ENCODE data around the gene TIA1.
"Not testable (repeated sequence)": the region's sequence is repeated elsewhere in the genome, so short reads cannot be mapped to it uniquely, and the experiment has no call there.

TIA1 gene

DNA sequence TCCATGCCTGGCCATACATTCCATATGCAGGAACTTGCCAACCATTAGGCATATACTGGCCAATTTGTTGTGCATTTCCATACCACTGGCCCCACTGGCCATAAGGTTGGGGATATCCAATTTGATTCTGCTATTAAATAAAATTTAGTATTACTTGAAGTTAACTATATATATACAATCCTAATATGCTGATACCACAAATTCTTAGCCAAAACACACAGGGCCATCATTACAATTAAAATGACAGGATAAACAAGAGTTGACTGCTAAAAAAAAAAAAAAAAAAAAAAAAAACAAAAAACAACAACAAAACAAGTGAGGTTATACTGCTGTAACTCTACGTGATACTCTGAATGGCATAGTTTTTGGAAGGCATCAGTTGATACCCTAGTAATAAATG is 34.1 kb downstream of the TIA1 start:
- no peak for DNase-seq

DNA sequence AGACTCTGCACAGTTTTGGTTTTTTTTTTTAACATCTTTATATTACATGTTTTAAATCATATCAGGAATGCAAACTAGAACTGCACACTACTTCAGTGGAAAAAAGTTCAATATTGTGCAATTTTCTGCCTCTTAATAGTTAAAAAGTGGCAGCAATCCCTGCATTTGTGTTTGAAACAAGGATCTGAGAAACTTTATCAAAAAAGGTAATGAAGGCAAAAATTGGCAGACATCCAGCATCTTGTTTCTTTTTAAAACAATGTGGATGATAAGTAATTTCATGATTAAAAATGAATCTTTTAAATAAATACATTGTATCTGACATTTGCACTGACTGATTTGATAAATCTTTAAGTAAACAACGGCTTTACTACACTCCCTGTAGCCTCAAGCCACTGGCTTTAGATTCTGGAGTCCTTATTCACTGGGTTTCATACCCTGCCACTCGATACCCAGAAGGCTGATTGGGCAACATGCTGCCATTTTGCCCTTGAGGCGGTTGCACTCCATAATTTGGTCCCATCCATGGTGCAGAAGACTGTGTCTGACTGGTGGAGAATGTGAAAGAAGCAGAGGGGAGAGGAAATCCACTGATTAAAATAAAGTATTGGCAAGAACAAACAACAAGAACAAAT is 36.0 kb downstream of the TIA1 start:
- DNase-seq: no peak

DNA sequence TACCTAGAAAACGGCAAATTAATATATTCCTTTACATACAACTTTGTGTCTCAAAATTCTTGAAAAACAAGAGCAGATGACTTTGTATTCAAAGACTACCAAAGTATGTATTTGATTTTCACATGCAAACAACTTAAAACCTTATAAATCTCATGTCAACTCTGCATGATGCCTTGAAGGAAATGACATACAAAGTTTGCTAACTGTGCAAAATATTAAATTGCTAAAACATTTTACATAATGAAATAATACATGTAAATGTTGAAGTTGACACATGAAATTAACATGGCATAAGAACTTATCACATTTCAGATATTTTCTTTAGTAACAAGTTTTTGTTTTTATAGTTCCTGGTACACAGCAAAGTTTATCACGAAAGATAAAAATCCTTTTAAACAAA is 36.8 kb downstream of the TIA1 start:
- DNase-seq: no peak

DNA sequence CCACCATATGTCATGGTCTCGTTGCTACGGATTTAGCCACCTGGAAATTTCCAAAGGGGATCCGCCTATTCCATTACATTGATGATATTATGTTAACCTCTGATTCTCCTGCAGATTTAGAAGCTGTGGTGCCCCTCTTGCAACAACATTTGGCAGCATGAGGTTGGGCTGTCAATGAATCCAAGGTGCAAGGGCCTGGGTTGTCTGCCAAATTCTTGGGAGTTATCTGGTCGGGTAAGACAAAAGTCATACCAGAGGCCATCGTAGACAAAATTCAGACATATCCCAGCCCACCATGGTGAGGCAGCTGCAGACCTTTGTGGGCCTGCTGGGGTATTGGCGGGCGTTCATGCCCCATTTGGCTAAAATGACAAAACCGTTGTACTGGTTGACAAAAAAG is 44.0 kb downstream of the TIA1 start:
- no peak for DNase-seq

DNA sequence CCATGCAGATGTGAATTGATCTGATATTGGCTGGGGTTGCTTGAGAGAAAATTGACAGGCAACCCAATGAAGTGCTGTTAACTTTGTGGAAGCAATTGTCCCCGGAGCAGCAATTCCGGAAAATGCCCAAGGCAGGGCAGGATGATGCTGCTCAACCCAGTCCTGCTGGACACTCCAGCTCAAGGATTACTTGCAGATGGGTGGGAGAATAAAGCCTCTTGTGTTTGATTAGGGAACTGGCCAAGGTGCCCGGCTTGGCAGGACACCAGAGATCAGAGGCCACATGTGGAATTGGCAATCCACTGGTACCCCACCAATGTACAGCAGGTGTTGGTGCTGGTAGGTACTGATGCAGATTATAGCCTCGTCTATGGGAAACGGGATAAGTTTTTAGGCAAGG is 45.3 kb downstream of the TIA1 start:
- no peak for DNase-seq

DNA sequence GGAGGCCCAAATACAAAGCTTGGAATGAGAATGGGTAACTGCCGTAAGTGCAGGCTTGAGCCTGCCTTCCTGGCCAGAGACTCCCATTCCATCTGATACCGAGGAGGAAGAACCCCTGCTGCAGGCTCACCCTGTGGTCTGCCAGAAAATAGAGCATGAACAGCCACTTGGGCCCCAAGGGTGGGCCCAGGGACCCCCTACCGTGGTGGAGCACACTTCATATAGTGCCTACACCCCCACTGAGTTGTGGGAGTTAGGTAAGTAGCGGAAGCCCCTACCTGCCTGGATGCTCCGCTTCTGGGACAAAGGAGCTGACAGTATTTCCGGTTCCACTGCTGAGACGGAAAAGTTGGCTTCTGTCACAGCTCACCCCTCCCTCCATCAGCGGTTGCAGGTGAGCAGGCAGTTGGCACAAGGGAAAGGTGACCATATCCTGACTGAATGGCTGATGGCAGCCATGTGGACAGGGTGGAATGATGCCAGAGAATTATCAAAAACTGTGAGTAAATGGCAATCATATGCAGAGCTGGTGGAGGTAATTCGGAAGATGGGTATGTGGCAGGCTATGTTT is 46.1 kb downstream of the TIA1 start:
- DNase-seq: no peak

DNA sequence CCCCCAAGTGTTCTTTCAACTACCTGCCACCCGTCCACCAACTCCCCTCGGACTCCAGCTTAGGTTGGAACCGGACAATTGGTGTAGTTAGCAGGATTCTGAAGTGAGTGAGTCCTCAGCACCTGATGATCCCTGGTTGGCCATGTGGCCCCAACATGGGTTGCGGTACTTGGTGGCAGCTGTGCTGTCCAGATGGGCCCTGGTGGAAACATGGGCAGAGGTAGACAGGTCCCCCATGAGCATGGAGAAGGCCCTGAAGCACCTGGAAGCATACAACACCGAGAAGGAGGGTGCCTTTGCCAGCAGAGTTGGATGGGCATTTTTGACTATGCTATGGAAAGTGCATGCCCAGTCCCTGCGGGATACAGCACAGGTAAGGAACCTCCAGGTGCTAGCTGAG is 46.6 kb downstream of the TIA1 start:
- no peak for DNase-seq

DNA sequence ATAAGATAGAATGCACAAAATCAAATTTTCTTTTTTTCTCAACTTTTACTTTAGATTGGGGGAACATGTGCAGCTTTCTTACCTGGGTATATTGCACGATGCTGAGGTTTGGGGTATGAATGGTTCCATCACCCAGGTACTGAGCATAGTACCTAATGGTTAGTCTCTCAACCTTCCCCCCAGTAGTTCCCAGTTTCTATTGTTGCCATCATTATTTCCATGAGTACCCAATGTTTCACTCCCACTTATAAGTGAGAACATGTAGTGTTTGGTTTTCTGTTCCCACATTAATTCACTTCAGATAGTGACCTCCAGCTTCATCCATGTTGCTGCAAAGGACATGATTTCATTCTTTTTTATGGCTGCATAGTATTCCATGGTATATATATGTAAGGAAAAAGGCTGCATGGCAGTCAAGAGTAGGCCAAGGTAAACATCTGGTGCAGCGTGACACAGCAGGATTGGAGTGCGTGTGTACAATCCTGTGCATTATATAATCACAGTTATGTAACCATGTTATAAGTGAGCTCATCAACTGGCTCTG is 47.1 kb downstream of the TIA1 start:
- DNase-seq: no peak

DNA sequence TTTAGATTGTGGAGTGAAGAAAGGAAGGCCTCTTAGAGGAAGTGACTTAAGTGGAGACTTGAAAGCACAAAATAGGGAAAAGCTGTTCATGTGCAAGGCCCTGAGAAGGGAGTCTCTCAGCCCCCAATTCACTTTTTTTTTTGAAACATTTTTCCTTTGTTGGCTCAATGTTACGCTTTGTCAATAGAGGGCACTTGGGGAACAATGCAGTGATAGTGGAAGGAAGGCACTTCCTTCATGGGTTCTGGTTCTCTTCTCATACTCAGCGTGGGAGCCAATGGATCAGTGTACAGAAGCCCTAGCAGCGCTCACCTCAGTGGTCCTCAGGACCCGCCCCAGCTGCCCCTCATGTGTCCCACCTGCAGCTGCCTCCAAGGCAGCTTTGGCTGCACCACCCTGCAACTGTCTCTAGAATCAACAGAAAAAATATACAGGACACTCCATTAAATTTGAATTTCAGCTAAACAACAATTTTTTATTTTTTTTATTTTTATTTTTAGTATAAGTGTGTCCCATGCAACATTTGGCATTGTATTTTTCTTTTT is 49.0 kb downstream of the TIA1 start:
- DNase-seq: no peak

DNA sequence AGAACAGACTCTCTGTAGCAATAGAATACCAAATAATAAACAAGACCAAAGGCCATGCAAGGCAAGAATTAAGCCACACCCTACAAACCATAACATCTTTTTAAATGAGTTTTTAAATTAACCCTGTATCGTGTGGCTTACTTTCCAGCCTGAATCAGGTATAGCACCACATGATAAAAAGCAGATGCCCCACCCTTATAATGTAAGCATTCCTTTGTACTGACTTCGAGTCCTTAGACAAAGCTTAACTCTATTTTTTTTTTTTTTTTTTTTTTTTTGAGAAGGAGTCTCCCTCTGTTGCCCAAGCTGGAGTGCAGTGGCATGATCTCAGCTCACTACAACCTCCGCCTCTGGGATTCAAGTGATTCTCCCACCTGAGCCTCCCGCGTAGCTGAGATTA is 55.9 kb downstream of the TIA1 start:
- DNase-seq: no peak

DNA sequence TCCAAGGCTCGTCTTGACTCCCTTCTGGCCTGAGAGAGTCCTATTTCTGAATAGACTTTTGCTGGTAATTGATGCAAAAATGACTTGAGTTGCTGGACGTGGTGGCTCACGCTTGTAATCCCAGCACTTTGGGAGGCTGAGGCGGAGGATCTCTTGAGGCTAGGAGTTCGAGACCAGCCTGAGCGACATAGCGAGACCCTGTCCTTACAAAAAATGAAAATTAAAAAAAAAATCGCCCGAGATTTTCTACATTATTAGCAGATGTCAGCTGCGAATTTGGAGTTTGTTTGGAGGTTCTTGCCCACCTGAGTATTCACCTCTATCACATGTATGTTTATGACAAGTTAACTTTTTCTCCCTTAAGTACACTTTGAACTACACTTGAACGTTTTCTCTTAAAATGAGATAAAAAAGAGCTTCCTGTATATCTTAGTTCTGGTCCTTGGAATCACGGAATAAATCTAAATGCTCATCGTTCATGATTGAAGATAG is 57.1 kb downstream of the TIA1 start:
- DNase-seq: no peak

DNA sequence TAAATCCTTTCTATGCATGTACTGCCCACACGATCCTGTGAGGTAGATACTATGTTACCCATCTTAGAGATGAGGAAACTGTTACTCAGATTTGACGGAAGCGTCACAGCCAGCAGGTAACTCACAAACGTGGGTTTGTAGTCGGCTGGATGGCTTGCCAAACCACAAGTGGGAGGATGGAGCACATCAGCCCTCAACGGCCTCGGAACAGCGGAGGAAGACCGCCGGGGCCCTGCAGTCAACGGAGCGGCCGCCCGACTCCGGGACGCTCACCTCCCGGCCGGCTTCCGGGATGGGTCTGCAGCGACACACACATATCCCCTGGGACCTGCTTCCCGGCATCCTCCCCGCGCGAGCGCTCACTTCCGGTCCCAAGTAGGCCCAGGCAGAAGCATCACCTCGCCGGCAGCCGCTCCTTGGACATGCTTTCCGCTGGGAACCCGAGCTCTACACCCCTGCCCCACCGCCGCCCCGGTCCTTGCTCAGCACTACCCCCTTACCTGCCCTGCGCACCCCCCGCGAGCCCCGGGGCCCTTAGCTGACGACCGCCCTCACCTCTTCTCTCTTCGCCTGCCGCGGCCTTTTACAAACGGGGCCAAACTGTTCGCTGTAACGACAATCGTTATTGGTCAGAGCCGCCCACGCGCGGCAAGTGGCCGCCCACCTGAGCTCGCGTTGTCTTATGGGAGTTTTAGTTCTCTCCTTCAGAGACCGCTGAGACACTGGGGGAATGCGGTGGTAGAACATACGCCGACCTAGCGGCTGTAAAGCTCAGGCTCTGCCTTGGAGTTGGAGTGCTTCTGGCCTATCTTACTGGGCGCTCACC is 57.8 kb downstream of the TIA1 start, which contains the start of gene C2orf42:
C2orf42 (minus strand) TSS at position 602 of the 826 bp plus-strand sequence. CDS start 9,034 bp downstream, outside the sequence.
- peak; percentile 95 for DNase-seq

DNA sequence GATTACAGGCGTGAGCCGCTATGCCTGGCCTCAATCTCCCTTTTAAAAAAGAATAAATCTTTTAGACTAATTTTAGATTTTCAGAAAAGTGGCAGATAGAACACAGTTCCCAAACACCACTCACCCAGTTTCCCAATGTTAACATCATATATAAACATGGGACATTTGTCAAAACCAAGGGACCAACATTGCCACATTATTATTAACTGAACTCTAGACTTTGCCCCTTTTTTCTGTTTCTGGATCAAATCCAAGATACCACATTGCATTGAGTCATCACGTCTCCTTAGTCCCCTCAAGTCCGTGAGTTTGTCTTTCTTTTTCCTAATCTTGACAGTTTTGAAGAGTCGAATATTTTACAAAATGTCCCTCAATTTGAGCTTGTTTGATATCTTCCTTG is 60.0 kb downstream of the TIA1 start:
- no peak for DNase-seq

DNA sequence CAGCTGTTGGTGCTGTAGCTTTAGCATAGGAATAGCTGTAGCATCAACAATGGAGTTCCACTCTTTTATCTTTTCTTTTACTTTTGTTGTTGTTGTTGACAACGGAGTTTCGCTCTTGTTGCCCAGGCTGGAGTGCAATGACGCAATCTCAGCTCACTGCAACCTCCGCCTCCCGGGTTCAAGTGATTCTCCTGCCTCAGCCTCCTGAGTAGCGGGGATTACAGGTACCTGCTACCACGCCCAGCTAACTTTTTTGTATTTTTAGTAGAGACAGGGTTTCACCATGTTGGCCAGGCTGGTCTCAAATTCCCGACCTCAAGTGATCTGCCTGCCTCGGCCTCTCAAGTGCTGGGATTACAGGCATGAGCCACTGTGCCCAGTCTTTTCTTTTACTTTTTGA is 61.3 kb downstream of the TIA1 start:
- DNase-seq: not testable (repeated sequence)

DNA sequence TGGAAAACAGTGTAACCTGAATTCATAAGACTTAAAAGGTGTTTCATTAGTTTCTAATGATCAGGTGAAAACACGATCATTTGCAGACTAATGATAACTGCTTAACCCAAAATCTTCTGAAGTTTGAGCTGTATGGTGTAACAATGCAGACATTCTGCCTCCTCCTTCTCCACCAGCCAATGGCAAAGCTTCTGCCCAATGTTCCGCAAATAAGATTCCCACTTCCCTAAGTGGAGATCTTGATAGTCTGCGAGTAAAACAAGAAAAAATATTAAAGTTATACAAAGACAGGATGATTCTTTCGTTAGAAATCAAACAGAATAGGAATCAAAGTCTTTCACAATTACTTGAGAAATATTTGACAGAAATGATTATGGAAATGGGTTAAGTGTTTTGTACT is 65.7 kb downstream of the TIA1 start:
- no peak for DNase-seq

DNA sequence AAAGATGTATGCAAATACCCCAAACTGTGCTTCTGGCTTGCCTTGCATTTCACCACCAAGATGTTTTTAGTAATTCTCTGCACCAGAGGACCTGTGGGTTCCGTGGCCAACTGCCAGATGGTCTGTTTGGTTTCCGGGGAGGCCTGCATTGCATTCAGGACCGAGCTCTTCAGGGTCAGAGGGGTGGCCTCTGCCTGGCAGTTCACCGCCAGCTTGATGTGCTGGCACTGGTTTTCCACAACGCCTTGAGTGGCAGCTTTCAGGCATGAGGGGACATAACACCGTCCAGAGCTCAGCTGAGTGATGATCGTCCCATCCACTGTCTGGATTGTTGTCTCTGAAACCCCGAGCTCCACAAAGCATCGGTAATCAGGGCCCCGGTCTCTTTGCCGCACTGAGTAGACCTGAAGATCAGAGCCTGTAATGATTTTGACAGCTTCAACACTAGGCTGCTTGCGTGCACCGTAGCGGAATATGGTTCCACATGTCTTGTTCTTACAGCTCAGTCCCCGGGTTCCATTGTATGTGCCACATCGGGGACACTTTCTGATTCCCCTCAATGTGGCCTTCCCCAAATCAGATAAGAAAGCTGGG is 67.0 kb downstream of the TIA1 start:
- DNase-seq: no peak

DNA sequence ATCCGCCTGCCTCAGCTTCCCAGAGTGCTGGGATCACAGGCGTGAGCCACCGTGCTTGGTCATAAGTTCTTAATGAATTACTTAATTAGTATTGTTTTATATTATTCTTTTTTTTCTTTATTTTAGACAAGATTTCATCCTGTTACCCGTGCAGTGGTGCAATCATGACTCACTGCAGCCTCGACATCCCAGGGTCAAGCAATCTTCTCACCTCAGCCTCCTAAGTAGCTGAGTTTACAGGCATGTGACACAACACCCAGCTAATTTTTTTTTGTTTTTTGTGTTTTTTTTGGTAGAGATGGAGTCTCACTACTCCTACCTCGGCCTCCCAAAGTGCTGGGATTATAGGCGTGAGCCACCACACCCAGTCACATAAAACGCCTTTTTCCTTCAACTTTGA is 74.9 kb downstream of the TIA1 start:
- no peak for DNase-seq

DNA sequence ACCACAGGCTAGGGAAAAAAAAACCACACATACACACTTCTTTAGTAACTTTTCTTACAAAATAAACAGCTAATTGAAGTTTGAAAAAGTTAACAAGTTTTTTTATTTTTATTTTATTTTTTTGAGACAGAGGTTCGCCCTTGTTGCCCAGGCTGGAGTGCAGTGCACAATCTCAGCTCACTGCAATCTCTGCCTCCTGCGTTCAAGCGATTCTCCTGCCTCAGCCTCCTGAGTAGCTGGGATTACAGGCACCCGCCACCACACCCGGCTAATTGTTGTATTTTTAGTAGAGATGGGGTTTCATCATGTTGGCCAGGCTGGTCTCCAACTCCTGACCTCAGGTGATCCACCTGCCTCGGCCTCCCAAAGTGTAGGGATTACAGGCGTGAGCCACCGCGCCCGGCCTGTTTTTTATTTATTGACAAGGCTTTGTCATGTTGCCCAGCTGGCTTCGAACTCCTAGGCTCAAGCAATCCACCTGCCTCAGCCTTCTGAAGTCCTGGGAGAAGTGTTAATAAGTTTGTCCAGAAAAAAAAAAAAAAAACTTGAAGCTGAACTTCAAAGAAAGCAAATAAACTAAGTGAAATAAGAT is 78.7 kb downstream of the TIA1 start:
- DNase-seq: not testable (repeated sequence)

DNA sequence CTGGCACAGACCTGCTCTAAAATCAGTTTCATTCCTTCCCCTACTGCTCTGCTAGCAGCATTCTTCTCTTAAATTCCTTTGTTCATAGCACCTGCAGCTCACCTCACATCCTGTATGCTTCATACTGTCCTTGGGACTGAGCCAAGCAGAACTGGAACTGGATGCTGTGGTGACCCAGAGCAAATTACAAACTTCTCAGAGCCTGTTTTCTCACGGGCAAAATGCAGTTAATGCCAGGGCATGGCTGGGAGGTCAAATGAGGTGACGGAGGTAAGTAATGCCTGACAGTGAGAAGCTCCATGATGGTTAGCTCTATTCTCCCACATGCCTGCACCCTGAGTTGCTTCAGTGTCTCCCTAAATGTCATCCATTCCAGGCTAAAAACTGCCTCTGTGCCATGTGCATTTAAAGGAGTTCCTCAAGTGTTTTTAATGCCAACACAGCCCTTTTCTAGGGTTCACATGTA is 87.3 kb downstream of the TIA1 start:
- DNase-seq: no peak

DNA sequence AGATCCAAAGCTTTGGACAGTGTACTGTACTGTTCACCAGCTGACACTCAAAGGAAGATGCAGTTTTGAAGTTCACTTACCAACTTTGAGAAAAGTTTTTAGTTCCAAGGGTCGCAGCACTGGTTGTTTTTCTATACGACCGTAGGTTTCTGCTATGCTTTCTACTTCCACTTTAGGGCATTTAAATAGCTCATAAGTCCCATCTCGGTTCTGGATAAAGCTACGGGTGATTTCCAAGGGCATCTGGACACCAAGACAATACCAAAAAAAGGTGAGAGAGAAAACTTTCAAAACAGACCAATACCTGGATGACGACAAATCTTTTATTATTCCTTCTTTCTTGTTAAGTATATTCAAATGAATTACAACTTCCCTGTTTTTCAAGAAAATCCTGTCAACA is 87.9 kb downstream of the TIA1 start:
- DNase-seq: no peak
